Bronchial smooth muscle cell (primary cell): ENCODE data around the gene DIO2. TPM values are rescaled to one million over a fixed set of nuclear protein-coding genes. Genes with fewer than 3 reads are reported as not detected.

ENCODE experiments used
- total RNA-seq: library from RNA; depleted of rRNA; stranded (reverse); fragments of >200 nt; gene quantifications from 2 replicates; pipeline ENCODE4 v1.2.1, GENCODE V29; 2014

The DIO2 gene
- total RNA-seq = 11.5 and 24.3 TPM in 2 replicates

DNA sequence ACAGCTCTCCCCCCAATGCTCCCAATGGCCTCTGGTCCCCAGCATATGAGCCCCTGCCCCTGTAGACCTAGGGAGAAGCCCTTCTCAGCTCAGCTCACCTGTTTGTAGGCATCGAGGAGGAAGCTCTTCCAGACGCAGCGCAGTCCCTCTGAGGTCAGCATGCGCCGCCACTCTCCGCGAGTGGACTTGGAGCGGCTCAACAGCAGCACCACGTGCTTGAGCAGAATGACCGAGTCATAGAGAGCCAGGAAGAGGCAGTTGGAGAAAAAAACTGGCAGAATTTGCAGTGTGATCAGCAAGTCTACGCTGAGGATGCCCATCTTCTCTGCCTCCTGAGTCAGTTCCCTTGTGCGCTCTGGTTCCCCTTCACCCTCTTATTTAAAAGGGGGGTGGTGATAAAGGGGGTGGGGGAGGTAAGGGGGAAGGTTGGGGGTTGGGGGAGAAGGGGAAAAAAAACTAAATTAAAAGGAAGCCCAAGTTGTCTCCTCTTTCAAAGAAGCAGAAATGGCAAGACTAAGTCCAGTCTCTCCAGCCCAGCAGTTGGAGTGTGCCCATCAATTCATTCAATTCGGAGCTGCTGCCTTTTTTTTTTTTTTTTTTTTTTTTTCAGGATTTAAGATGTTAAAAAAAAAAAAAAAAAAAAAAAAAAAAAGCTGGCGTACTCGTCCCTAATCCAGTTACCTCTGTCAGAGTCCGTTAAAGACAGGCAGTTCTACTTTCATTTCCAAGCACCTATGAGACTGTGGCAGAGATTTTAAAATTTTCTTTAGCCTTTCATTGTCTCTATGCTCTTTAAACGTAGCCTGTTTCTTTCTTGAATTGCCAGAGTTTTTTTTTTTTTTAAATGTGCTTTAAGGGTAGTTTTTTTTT, at the start of gene DIO2:
Gene DIO2 (minus strand): TSS at position 352 of the 870 bp plus-strand sequence. CDS start 32 bp downstream, at position 320.

